HepG2 (cell line): Measurements from ENCODE around the gene PARP3. TPM values are rescaled to one million over a fixed set of nuclear protein-coding genes. Genes with fewer than 3 reads are reported as not detected.
A peak's percentile ranks its signal among the peaks of the same experiment; 100 is the strongest.

Experiments
- AGO2 ChIP-seq: fragments of 200-400 bp; formaldehyde crosslinking; optimal IDR thresholded peaks from 2 replicates; pipeline ENCODE3; 2017; ENCODE audit warnings: mild to moderate bottlenecking, low read depth, low read length, moderate library complexity
- ARID4A ChIP-seq: sonication (generic); formaldehyde crosslinking; IDR thresholded peaks from 2 replicates; pipeline ENCODE4 v1.5.0; 2020; ENCODE audit warnings: mild to moderate bottlenecking, missing genetic modification reagents, borderline replicate concordance
- ARID5B ChIP-seq: IDR thresholded peaks from 2 replicates; pipeline ENCODE4 v1.4.0; 2020; ENCODE audit warnings: mild to moderate bottlenecking, missing genetic modification reagents
- E2F5 ChIP-seq: sonication (generic); formaldehyde crosslinking; conservative IDR thresholded peaks from 2 replicates; pipeline ENCODE4 v1.4.0; 2020; ENCODE audit warnings: missing genetic modification reagents
- HCFC1 ChIP-seq: fragments of 150-350 bp; IDR thresholded peaks from 2 replicates; pipeline ENCODE4 v1.6.1; 2014; ENCODE audit warnings: low read depth, low read length
- HNRNPLL ChIP-seq: fragments of 200-400 bp; formaldehyde crosslinking; IDR thresholded peaks from 2 replicates; pipeline ENCODE4 v1.6.1; 2017; ENCODE audit warnings: mild to moderate bottlenecking, low read depth, low read length; ENCODE audit not compliant: poor library complexity, severe bottlenecking
- HOMEZ ChIP-seq: IDR thresholded peaks from 2 replicates; pipeline ENCODE4 v1.6.1; 2016; ENCODE audit warnings: low read depth
- KMT2A ChIP-seq: sonication (generic); formaldehyde crosslinking; IDR thresholded peaks from 2 replicates; pipeline ENCODE4 v1.4.0; 2020; ENCODE audit warnings: missing genetic modification reagents
- SETDB1 ChIP-seq: sonication (generic); formaldehyde crosslinking; IDR thresholded peaks from 2 replicates; pipeline ENCODE4 v1.5.1; 2020; ENCODE audit warnings: missing genetic modification reagents, mild to moderate bottlenecking, borderline replicate concordance
- SRSF1 ChIP-seq: fragments of 200-400 bp; formaldehyde crosslinking; optimal IDR thresholded peaks from 2 replicates; pipeline ENCODE3; 2017; ENCODE audit warnings: mild to moderate bottlenecking, low read depth, low read length, moderate library complexity
- TCF12 ChIP-seq, 2 experiments: fragments of 450-650 bp in 1 of 2; sonication (generic) in 1 of 2; formaldehyde crosslinking in 1 of 2; IDR thresholded peaks; 2 replicates each; pipeline versions ENCODE4 v1.6.1 to v1.8.0; 2017 to 2022; ENCODE audit warnings: antibody characterized with exemption in 1 of 2, mild to moderate bottlenecking in 1 of 2, missing genetic modification reagents in 1 of 2, moderate library complexity in 1 of 2
- XRCC5 ChIP-seq: fragments of 200-400 bp; formaldehyde crosslinking; optimal IDR thresholded peaks from 2 replicates; pipeline ENCODE3; 2017; ENCODE audit warnings: mild to moderate bottlenecking, low read length
- ZNF414 ChIP-seq: sonication (generic); formaldehyde crosslinking; IDR thresholded peaks from 2 replicates; pipeline ENCODE4 v1.5.0; 2020; ENCODE audit warnings: missing genetic modification reagents
- ZNF616 ChIP-seq: sonication (generic); formaldehyde crosslinking; IDR thresholded peaks from 2 replicates; pipeline ENCODE4 v1.5.0; 2020; ENCODE audit warnings: low read depth, mild to moderate bottlenecking, missing genetic modification reagents
- polyA plus RNA-seq, 8 experiments: library from polyadenylated mRNA; depleted of rRNA in 3 of 8; stranded (reverse) in 7 of 8; unstranded in 1 of 8; fragments of >200 nt; fragmentation: Illumina TruSeq in 4 of 8; extraction: Trizol in 4 of 8; gene quantifications; 2 replicates each; pipeline versions ENCODE4 v1.2.1 to v1.2.3, GENCODE V29; 2011 to 2016; ENCODE audit warnings: low read depth in 4 of 8, missing spikeins in 1 of 8, mixed read lengths in 1 of 8; ENCODE audit not compliant: insufficient read depth in 1 of 8
- total RNA-seq, 5 experiments: library from RNA; depleted of rRNA; stranded (reverse); fragments of >200 nt; fragmentation: Illumina TruSeq; extraction: Trizol; gene quantifications; 2 replicates each; pipeline ENCODE4 v1.2.3, GENCODE V29; 2016; ENCODE audit warnings: low read depth in 1 of 5

PARP3 gene
- total and polyA plus RNA-seq, 2 of the 13 experiments (the other 11 are each of a cell fraction or from before 2014, with no cell fraction given), result 11.2 to 21.5 TPM

- TF ChIP-seq E2F5 (CRISPR knock-in tag) (no peak), KMT2A (CRISPR knock-in tag) (peak; percentile 84), ARID4A (CRISPR knock-in tag) (peak; percentile 96), ZNF616 (no peak; the same call in 1 of the 2 replicates), SRSF1 (no peak), ARID5B (peak; percentile 44), SETDB1 (no peak), XRCC5 (peak; percentile 93), HOMEZ (CRISPR knock-in tag) (0 out of 2 replicates have a peak, but pooled peaks have one; percentile 49), HCFC1 (no peak; the same call in none of the 2 replicates), TCF12 (IDR thresholded peaks at IDR 0.05) (no peak), TCF12 (CRISPR knock-in tag; IDR thresholded peaks at IDR 0.05) (no peak), HNRNPLL (peak; percentile 74), AGO2 (peak; percentile 92), ZNF414 (CRISPR knock-in tag) (0 out of 2 replicates have a peak, but pooled peaks have one; percentile 22)
These were observed at the start of gene PARP3, which contains the start of gene RRP9 (continued) for GRCh38 chr3:51941798-51942602.
